Suppressor macrophage treated with lipopolysaccharide for 1 hour (primary cell): Measurements from ENCODE around the gene FRMD3.

ENCODE experiments used
- DNase-seq, 3 donors: peaks; one replicate each; pipeline ENCODE4 v3.0.0-alpha.2; 2020 to 2022

FRMD3 gene

DNA sequence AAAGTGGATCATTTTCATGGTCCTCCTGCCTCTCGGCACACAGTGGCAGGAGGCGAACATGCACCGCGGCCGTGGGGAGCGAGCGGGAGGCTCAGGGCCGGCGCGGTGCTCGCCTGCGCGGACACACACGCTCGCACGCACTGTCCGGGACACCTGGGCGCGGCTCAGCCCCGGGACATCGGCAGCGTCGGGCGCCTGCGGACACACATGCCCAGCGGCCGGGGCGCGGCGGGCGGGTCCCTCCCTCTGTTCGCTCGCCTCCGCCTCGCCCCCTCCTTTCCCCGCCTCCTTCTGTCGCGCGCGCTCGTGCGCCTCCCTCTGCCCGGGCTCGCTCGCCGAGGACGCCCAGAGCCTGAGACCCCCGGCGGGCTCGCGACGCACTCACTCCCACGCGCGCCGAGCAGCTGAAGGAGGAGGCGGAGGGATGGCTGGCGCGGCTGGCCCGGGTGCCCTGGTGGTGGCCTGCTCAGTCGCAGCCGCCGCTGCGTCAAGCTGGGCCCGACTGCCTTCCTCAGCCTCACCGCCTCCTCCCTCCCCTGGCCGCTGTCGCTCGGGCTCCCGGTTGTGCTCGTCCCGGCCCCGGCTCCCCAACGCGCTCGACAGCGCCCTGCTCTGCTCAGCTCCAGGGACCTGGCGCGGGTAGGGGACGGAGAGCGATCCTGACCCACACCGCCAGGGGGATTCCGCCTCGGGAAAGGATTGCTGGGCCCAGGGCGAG, at the start of gene FRMD3:
FRMD3 (minus strand) TSS at position 230 of the 718 bp plus-strand sequence; CDS start at position 60, 170 bp downstream.
- peak; percentile 87 to 94 (median 89) for DNase-seq

DNA sequence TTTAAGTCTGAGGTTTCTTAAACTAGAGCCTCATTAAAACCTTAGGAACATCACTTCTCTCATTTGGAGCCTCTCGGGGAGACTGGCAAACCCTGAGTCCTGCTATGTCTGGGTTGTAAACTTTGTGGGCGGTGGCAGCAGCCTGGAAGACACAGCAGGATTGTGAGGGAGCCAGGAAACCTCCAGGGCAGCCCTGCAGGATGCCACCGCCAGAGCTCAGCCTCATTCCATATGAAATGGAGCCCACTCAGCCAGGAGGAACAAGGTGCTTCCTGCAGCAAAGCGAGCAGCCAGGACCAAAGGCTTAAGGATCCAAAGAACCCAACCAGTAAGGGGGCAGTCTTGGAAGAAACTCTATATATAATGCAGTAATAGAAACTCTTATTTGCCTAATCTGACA, 46.8 kb upstream of the FRMD3 start:
- DNase-seq, result no peak

DNA sequence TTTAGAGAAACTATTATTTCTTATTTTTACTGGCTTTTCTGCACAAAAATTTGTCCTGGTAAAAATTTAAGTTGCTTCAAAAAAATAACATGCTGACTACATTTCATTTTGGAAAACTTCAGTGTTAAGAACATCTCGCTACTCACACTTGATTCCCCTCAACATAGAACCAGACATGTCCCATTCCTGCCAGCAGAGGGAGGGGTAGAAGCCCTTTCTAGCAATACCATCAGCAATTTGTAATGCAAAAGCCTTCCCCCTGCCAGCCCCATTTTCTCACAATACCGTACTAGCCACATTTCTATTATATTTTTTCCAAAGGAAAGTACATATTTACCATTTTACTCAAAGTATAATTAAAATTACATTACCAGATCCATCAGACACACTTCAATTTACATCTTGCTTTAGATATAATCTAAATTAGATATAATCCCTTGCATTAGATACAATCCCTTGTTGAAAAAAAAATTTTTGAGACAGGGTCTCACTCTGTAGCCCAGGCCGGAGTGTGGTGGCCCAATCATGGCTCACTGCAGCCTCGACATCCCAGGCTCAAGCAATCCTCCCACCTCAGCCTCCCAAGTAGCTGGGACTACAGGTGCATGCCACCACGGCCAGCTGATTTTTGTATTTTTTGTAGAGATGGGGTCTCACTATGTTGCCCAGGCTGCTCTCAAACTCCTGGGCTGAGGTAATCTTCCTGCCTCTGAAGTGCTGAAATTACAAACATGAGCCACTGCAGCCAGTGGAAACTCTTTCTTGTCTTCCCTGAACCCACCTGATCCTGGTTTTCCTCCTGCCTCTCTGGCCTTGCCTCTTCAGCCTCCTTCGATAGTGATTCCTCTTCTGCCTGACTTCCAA, 45.2 kb upstream of the FRMD3 start:
- peak; percentile 42 to 57 (median 52) for DNase-seq

DNA sequence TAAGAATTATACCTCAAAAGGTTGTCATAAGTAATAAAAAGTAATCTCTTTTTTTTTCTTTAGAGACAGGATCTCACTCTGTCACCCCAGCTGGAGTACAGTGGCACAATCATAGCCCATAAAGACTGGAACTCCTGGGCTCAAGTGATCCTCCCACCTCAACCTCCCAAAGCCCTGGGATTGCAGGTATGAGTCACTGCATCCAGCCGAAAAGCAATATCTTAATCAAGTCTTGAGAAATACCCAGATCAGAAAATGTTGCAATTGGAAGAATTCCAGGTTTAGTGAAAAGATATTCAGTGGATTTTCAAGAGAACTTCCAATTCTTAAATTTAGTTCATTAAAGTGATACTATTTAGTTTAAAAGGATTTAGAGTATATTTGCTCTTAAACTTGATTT, 43.8 kb upstream of the FRMD3 start:
- DNase-seq, result no peak

DNA sequence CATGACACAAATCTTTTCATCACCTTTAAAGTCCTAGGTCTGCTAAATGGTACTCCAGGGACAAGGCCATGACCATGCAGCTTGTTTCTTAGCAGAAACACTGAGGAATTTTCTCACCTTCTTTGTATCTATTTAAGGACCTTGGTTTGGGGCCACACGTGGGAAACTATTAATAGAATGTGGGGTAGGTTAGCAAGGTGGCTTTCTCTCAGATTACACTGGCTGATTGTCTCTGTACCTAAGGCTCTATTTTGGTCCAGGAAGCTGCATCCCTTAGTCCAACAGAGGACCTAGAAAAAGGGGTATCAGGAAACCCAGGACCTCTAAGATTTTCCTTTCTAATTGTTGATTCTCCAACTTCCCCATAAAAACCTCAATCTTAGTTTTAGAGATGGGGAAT, 36.3 kb upstream of the FRMD3 start:
- DNase-seq, result no peak

DNA sequence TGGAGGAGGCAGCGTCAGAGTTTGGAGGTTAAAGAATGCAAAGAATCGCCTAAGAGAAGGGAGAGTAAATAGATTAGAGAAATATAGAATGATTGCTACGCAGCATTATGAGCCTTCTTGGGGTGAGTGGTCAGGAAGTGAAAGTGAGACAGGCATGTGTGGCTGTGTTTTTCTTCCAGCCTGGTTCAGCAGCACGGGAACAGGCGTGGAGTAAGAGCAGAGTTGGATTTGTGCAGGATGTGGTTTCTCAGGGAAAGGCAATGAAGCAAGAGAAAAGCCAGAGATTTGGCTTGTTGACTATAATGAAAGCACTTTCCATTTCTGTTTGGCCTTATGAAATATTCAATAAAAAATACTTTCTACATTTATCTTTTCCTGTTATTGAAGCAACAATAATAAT, 34.3 kb upstream of the FRMD3 start:
- peak; percentile 49 to 66 (median 53) for DNase-seq

DNA sequence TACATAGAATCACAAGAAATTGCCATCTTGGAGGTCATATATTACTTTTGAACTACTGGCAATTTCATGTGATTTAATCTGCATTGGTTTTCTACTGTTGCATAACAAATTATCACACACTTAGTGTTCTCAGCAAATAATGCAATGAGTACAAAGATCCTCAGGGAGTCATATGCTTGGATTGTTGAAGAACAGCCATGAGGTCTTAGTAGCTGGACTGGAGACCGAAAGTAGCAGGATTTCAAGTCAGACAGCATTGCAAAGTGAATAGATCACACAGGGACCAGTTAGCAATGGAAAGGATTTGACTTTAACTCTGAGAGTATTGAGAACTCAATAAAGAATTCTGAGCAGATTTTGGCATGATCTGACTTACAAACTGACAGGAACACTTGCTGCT, 32.2 kb upstream of the FRMD3 start:
- no peak for DNase-seq

DNA sequence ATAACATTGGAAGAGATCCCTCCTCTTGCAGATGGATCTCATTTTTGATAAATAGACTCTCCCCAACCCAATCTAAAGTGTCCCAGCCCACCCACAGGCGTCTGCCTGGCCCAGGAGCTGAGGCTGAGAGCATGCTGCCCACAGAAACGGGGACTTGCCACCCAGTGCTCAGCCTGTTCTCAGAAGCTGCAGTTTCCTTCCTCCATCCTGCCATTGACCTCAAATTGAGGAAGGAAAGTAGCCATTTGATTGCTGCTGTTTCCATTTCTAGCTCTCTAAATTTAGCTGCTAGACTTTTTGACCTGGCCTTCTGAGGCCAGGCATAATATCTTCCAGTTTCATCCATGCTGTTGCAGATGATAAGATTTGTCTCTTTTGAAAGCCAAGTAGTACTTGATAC, 31.1 kb upstream of the FRMD3 start:
- DNase-seq, result peak; percentile 64 to 72 (median 66)

DNA sequence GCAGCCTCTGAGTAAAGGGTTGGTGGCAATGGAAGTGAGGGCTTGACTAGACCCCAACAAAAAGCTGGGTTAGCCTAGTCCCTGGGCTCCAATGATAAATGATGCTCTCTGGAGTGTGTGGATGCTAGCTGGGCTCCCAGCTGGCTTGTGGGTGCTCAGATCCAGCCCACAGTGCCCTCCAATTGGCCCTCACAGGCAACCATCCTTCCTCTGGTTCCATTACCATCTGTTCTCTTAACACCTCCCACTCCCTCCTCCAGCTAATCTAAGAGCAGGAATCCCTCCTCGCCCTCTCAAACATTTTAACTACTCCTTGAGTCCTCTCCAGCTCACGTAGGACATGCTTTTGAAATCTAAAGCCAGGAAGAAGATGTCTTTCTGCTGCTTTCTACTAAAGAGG, 25.2 kb upstream of the FRMD3 start:
- DNase-seq, result no peak

DNA sequence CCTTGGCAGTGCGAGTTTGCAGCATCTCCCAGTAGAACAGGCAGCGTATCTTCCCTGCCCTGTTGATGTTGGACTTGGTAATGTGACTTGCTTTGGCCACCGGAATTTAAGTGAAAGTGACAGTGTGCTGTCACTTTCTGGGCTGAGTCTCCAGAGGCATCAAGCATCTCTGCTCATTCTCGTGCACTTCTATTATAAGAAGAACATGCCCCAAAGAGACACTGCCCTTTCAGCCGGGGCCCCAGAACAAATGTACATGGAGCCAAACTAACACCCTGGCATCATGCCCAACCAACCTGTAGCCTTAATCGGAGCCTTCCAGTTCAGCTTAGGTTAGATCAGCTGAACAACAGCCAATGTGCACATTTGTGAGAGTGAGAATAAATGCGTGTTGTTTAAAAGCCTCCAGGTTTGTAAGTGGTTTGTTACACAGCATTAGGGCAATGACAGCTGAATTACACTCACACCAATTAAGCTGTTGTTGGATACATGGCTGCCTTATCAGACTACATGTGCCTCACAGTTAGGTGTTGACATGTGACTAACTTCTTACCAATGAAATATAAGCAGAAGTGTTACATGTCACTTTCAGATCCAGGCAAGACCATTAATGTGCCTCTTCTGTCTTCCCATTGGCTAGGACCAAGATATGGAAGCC, 22.1 kb upstream of the FRMD3 start:
- no peak for DNase-seq

DNA sequence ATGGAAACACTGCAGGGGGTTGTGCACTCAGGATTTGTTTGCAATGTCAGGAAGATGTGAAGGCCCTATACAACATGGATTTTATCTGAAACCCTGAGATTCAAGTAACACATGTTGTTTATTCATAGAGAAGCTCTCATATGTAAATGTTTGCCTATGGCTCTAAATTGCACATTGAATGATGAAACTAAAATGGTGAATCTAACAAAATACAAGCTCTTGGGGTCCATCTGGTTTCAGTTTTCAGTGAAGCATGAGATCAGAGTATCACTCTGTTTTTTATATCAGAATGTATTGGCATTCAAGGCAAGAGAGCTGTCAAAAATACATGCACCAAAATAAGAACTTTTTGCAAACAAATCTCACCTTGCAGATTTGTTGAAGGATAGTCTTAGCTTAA, 19.6 kb upstream of the FRMD3 start:
- no peak for DNase-seq

DNA sequence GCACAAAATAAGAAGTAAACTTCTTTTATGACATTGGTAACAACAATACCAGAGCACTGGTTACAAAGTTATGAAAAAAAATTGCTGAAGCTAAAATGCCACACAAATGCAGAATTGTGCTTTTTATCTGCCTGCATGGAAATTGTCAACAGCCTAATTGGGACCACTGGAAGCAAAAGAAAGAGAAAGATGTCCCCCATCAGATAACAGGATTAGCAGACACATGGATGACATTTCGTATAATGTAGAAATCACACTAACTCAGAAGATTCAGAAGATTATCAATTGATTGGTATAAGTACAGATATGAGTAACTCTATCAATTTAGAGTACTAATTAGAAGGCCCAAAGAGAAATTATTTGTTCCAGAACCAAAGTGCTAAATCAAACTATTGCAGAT, 19.1 kb upstream of the FRMD3 start:
- DNase-seq, result peak in 1 of 3 donors; percentile 15

DNA sequence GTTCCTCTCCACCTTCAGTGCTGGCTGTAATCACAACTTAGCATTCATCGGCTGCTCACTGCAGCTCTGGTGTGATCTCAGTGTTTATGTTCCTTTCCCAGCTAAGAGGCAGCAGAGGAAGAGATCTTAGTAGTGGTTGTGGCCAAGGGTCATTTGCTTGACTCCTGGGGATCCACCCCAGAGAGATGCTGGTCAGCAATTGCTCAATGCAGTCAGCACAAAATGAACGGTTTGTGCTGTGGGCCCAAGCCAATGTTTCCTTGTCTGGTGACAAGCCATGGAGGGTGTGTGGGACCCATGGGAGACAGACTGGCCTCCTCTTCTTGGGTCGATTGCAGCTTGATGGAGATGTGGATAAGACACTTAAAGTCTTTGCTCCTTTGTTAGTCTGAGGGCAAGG, 16.1 kb upstream of the FRMD3 start:
- peak in 1 of 3 donors; percentile 10 for DNase-seq

DNA sequence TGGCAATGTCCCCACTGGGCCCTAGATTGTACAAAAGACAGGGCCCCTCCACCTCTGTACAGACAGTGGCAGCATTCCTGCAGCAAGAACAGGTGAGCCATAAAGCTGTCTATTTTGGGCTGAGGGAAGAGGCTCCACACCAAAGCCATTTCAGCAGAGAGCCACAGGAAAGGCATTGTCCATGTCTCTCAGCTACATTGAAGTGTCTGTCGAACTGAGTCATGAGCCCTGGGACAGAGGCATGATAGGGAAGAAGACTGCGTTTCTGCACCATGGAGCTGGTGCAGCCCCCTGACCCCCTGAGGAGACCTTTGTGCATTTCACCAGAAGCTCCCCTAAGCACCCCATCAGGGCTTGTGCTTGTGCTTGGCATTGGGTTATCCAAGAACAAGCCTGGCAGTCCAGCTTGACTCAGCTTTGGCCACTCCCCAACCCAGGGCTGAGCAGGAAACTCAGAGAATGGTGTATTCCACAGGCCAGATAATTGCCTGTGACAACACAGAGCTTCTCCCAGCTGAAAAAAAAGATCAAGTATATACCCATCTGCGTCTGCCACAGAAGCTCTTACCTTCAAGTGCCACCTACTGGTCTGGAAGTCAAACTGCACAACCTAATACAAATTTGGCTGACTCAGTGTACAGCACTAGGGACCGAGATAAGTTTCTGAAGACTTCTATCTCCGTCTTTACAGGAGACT, 5.9 kb upstream of the FRMD3 start:
- DNase-seq, result peak; percentile 51 to 81 (median 77)

DNA sequence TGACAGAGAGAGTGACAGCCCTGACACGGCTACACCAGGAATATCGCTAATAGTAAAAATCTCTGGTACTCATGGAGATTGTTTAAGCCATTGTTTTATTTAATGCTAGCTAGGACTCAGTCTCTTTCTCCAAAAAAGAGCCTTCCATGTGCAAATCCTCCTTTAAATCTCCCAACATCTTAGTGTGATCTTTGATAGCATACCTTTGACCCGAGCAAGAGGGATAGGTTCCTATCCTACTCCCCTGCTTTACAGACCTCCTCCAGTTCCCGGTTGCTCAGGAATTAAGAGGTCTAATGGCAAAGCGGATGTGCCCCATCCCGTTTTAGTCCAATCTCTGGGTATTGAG, 663 bp upstream of the FRMD3 start:
- no peak for DNase-seq

DNA sequence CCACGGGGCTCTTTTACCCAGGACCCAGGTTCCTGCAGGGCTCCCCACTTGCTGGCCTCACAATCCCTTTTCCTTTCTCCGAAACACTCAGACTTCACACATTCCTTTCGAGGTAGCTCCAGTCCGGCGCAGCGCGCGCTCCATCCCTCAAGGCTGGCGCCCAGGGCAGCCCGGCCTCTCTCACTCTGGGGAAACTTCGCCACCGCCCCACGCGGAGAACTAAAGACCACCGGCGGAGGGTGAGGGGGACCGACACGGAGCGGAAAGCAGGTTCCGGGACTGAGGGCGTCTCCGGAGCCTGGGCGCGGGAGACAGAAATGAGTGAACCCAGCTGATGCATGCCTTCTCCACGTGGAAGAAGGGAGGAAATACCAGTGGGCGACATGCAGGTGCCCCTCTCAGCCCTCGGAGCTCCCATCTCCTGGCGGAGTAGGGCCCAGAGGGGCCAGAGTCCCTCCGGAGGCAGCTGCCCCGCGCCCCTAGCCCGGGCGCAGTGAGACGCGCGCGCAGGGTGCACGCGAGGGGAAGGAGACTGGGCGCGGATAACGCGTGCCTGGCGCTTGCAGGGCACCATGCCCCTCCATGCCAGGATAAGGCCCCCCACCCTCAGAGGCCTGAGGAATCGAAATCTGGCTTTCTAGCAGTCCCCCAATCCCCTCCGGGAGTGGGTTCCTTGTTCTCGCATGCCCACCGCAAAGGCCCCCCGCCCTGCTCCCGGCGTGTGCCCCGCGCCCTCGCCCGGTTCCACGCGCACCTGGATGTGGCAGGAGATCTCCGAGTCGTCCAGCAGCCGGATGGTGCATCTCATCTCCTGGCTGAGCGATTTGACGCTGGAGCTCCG, 650 bp downstream of the FRMD3 start:
- peak in 1 of 3 donors; percentile 29 for DNase-seq

DNA sequence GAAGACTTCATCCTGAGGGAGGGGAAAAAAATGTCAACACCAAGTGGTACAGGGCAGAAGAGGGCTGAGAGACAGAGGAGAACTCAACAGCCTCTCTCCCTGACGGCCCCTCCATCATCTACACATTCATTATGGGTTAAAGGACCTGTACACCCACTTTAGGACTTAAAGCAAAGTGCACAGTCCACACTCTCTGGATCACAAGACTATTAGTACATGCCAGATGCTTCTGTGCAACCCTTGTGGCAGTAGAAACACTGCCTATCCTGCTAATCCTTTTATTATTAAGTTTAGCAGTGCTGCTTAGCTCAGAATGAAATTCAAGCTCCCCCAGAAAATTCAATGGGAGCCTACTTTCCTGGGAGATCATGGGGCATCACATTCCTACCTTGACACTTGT, 1.9 kb downstream of the FRMD3 start:
- no peak for DNase-seq

DNA sequence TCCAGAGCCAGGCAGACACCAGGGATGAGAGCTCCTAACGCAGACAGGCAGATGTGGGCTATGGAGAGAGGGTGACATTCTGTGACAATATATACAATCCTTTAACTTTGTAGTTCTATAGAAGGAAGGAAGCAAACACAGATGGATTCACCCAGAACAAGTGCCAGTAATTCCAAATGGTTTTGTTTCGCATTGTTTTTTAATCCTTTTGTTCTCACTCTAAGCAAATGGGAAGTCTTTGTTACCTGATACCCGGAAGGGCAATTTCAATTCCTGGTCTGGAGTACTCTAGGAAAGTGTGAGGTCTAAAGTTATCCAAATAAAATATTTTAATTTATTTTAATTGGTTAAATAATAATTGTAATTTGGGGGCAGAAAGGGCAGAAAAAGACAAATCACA, 2.5 kb downstream of the FRMD3 start:
- no peak for DNase-seq

DNA sequence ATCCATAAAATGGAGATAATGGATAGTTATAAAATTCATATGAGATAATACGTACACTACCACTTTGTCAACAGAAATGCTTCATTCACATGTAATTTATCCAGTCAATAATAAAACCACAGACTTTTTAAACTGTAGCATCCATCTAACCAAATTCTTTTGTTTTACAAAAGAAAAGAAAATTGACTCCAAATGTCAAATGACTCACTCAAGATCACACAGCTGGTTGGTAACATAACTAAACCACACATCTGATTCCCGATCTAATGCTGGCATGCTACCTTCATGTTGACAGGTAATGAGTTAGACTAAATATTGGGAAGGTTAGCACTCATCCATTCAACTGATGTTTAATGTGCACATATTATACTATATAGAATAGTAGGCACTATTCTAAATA, 4.9 kb downstream of the FRMD3 start:
- no peak for DNase-seq

DNA sequence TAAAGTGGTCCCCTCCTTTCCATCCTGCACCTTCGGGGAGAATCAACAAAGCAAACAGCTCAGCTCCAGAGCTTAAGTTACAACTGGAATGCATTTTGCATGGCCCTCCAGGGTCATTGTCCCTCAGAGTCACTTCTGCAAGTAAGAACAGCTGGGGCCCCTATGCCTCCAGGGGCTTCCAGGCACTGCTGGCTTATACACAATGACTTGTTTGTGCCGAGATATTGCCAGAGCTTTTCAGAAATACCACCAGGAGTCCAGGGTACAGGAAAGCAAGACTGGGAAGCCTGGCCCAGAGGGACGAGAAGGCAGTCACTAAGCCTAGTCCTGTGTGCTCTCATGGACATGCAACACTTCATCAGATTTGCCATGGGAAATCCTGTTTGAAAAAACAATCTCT, 11.3 kb downstream of the FRMD3 start:
- DNase-seq, result no peak

DNA sequence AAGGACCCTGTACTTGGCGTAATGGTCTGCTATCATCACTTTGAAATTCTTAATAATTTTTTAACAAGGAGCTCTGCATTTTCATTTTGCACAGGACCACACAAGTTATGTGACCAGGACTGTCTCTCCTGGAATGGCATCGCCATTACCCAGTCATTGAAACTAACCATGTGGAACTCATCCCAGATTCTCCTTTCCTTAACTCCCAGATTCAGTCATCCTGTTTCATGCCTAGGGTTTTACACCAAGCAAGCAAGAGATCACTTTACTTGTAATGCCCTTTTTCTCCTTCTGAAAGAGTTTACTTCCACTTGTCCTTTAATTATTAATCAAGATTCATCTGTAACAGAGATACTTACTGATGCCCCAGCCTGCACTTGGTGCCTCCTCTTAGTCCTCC, 12.0 kb downstream of the FRMD3 start:
- DNase-seq, result no peak

DNA sequence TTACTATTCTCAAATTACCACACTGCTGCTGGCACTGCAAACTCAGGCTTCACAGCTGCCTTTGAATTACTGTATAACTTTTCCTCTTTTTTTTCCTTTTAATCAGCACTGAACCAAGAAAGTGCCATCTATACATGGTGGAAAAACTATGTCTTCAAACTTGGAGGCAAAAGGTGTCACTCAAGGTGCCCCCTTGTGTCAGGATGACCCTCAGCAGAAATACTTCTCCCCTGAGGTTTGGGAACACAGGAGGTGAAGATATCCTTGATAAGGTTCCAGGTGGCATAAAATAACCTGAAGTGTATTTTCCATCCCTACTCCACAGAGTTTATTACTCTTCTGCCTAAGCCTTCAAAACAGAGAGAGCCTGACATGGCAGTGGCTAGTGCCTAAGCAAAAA, 14.5 kb downstream of the FRMD3 start:
- DNase-seq, result no peak
